Panc1 (cell line): ENCODE results near the gene CLVS2. TPM values are rescaled to one million over a fixed set of nuclear protein-coding genes. Genes with fewer than 3 reads are reported as not detected.

Experiments
- ATAC-seq: fragments of 200-7000 bp; cut with Tn5 transposase; 2 replicates; pipeline ENCODE4 v1.9.1; 2020; ENCODE audit warnings: mild to moderate bottlenecking, moderate library complexity
- BruUV-seq: library from RNA; stranded (reverse); fragments of 400-500 nt; replicated peaks from 2 replicates; lab custom pipeline; 2021; lab: Mats Ljungman, UMichigan
- CTCF ChIA-PET: fragments of 300-600 bp; sonication (Branson Sonifier 250); formaldehyde crosslinking; loops from one replicate; lab custom pipeline; 2022; ENCODE audit warnings: antibody characterized with exemption; lab: Charles Lee
- POLR2A ChIA-PET: fragments of 300-600 bp; sonication (Branson Sonifier 250); formaldehyde crosslinking; loops from one replicate; lab custom pipeline; 2022; ENCODE audit warnings: antibody characterized with exemption; lab: Charles Lee
- DNase-seq: peaks from one replicate; pipeline ENCODE4 v3.0.0-alpha.2; 2010; ENCODE audit warnings: low read depth, low spot score
- H3K27ac ChIP-seq: 2 replicates; pipeline ENCODE4 v1.5.1; 2011; ENCODE audit warnings: mild to moderate bottlenecking, low read length, inconsistent platforms
- H3K27me3 ChIP-seq: fragments of 200-500 bp; sonication (Bioruptor generic); 2 replicates; pipeline ENCODE4 v1.6.0; 2014; ENCODE audit warnings: low read length, inconsistent platforms; ENCODE audit not compliant: control insufficient read depth, insufficient read depth
- H3K36me3 ChIP-seq: fragments of 200-500 bp; sonication (Bioruptor generic); 2 replicates; pipeline ENCODE4 v1.5.1; 2014; ENCODE audit warnings: inconsistent platforms, mild to moderate bottlenecking, low read length, moderate library complexity; ENCODE audit not compliant: control insufficient read depth, insufficient read depth
- H3K4me1 ChIP-seq: 2 replicates; pipeline ENCODE4 v1.5.1; 2011; ENCODE audit warnings: inconsistent platforms, mild to moderate bottlenecking, low read length, moderate library complexity; ENCODE audit not compliant: control insufficient read depth, insufficient read depth
- H3K4me3 ChIP-seq, 2 experiments: 2 replicates each; pipeline ENCODE4 v1.5.1; 2011 to 2012; ENCODE audit warnings: low read depth in 2 of 2, low read length in 2 of 2, mild to moderate bottlenecking in 2 of 2, inconsistent platforms in 1 of 2, moderate library complexity in 1 of 2
- H3K9me3 ChIP-seq: fragments of 200-500 bp; sonication (Bioruptor generic); 2 replicates; pipeline ENCODE4 v1.5.1; 2014; ENCODE audit warnings: low read depth, mild to moderate bottlenecking, inconsistent platforms, low read length, moderate library complexity; ENCODE audit not compliant: control insufficient read depth, insufficient read depth
- POLR2AphosphoS5 ChIP-seq: IDR thresholded peaks from 2 replicates; pipeline ENCODE4 v1.6.1; 2012; ENCODE audit warnings: mild to moderate bottlenecking, low read depth, low read length, moderate library complexity
- SIN3A ChIP-seq: IDR thresholded peaks from 2 replicates; pipeline ENCODE4 v1.6.1; 2012; ENCODE audit warnings: low read depth, mild to moderate bottlenecking, low read length, moderate library complexity, borderline replicate concordance; ENCODE audit not compliant: insufficient read depth
- TCF7L2 ChIP-seq: IDR thresholded peaks from 2 replicates; pipeline ENCODE4 v1.6.1; 2011; ENCODE audit warnings: mild to moderate bottlenecking, low read depth, low read length, inconsistent platforms
- in situ Hi-C: cut with HindIII; loops from 2 replicates; pipeline ENCODE4 v1.10.0; 2016; ENCODE audit warnings: low sequenced_read_pairs, low pct_unique_long_range_greater_than_20kb
- intact Hi-C: fragments of 100-400 bp; cut with micrococcal nuclease; formaldehyde crosslinking; loops from one replicate; pipeline ENCODE4 v1.10.0; 2022; ENCODE audit not compliant: unreplicated experiment
- total RNA-seq: library from RNA; stranded (reverse); gene quantifications from one replicate; pipeline ENCODE4 v1.2.1, GENCODE V29; 2021; ENCODE audit not compliant: unreplicated experiment
- TF ChIP-seq, protein P1 (sequence below), 2 experiments: IDR thresholded peaks; 2 replicates each; pipeline ENCODE4 v1.6.1; 2011 to 2012; ENCODE audit warnings: low read depth in 2 of 2, control low read depth in 1 of 2, low read length in 1 of 2, mild to moderate bottlenecking in 1 of 2, moderate library complexity in 1 of 2; ENCODE audit not compliant: insufficient read depth in 1 of 2
- TF ChIP-seq, protein P2 (sequence below): fragments of 450-650 bp; IDR thresholded peaks from 2 replicates; pipeline ENCODE4 v1.5.1; 2017; ENCODE audit warnings: mild to moderate bottlenecking

The CLVS2 gene
- total RNA-seq, 1 experiment from 2014 or later: 1.1 TPM

DNA sequence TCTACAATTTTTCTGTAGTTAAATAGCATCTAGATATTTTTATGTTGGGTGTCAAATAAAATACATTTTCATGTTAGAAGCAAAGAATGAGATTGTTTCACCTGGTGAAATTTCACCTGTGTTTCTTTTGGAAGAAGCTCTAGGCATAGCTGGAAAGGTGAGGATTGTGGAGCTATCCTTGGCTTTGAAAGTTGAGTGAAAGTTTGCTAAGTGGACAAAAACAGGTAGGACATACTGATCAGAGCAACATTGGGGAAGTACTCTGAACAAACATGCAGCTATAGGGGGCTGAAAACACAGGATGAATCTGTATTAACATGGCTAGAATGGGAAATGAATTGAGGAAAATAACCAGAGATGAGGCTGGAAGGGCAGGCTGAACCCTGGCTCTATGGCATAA, 18.8 kb downstream of the CLVS2 start:
- Histone ChIP-seq H3K36me3 (no peaks in the 10 kb centered on the region), H3K4me3 (no peak overlapping the region), H3K9me3 (no peaks in the 10 kb centered on the region), H3K27me3 (no peaks in the 10 kb centered on the region), H3K4me1 (no peaks in the 10 kb centered on the region), H3K27ac (no peak overlapping the region)
- no peak for ATAC-seq
- in situ Hi-C loops: no loop called here
- CTCF ChIA-PET: no interaction called here
- TF ChIP-seq TCF7L2 (no peak), POLR2AphosphoS5 (no peak), SIN3A (no peak)
- TF ChIP-seq, protein P1, sequence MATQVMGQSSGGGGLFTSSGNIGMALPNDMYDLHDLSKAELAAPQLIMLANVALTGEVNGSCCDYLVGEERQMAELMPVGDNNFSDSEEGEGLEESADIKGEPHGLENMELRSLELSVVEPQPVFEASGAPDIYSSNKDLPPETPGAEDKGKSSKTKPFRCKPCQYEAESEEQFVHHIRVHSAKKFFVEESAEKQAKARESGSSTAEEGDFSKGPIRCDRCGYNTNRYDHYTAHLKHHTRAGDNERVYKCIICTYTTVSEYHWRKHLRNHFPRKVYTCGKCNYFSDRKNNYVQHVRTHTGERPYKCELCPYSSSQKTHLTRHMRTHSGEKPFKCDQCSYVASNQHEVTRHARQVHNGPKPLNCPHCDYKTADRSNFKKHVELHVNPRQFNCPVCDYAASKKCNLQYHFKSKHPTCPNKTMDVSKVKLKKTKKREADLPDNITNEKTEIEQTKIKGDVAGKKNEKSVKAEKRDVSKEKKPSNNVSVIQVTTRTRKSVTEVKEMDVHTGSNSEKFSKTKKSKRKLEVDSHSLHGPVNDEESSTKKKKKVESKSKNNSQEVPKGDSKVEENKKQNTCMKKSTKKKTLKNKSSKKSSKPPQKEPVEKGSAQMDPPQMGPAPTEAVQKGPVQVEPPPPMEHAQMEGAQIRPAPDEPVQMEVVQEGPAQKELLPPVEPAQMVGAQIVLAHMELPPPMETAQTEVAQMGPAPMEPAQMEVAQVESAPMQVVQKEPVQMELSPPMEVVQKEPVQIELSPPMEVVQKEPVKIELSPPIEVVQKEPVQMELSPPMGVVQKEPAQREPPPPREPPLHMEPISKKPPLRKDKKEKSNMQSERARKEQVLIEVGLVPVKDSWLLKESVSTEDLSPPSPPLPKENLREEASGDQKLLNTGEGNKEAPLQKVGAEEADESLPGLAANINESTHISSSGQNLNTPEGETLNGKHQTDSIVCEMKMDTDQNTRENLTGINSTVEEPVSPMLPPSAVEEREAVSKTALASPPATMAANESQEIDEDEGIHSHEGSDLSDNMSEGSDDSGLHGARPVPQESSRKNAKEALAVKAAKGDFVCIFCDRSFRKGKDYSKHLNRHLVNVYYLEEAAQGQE (IDR thresholded peaks at IDR 0.05; ENCODE audit: insufficient read depth in 1 of 2, low read depth in 2 of 2, low read length in 1 of 2): no peak
- TF ChIP-seq, protein P2, sequence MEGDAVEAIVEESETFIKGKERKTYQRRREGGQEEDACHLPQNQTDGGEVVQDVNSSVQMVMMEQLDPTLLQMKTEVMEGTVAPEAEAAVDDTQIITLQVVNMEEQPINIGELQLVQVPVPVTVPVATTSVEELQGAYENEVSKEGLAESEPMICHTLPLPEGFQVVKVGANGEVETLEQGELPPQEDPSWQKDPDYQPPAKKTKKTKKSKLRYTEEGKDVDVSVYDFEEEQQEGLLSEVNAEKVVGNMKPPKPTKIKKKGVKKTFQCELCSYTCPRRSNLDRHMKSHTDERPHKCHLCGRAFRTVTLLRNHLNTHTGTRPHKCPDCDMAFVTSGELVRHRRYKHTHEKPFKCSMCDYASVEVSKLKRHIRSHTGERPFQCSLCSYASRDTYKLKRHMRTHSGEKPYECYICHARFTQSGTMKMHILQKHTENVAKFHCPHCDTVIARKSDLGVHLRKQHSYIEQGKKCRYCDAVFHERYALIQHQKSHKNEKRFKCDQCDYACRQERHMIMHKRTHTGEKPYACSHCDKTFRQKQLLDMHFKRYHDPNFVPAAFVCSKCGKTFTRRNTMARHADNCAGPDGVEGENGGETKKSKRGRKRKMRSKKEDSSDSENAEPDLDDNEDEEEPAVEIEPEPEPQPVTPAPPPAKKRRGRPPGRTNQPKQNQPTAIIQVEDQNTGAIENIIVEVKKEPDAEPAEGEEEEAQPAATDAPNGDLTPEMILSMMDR: no peak
- intact Hi-C loops: no loop called here
- DNase-seq: no peak
- POLR2A ChIA-PET: no interaction called here
- BruUV-seq: no TSS peak

DNA sequence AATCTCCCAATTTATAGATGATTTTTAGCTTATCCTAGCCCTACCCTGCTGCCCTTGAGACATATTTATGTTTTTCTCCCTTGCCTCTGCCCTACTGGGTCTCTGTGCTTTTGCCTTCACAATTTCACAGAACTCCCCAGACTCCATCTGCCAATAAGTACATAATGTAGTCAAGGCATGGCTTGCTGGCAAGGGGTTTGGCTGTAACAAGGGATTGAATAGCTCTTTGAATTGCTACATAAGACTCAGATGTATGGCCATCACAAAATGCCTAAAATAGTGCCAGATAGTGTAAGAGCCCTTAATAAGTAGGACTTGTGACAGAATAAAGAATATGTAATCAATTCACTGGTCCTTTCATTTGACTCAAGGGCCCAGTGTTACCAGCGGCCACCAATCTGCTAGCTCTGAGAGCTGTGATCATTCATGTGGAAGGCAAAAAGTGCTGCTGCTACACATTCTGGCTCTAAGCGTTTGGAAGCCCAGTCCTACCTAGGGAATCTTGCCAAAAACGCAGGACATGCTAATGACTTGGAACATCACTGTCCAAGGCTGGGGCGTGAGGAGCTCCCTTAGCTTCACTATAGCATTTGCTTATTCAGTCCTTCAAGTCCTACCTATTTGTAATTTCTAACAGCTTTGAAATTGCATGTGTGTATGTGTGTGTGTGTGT, 20.5 kb downstream of the CLVS2 start:
- H3K27ac ChIP-seq: no peak overlapping the region
- ATAC-seq (no peak), DNase-seq (no peak)
- CTCF ChIA-PET: interaction anchor here (0.8 kb wide), 1 partner anchor 699 kb away, joined by 4 read pairs; no protein-coding TSS in a partner anchor
- TF ChIP-seq TCF7L2: no peak
- TF ChIP-seq, protein P2: no peak
- TF ChIP-seq POLR2AphosphoS5: no peak
- no peak for TF ChIP-seq SIN3A
- TF ChIP-seq, protein P1 (IDR thresholded peaks at IDR 0.05; ENCODE audit: insufficient read depth in 1 of 2, low read depth in 2 of 2, low read length in 1 of 2): no peak
- H3K4me1 ChIP-seq: no peaks in the 10 kb centered on the region
- in situ Hi-C loops (no loop called here), intact Hi-C loops (no loop called here)
- no peak overlapping the region for H3K4me3 ChIP-seq
- no peaks in the 10 kb centered on the region for H3K36me3 ChIP-seq
- POLR2A ChIA-PET: no interaction called here
- BruUV-seq: no TSS peak
- H3K9me3 ChIP-seq: no peaks in the 10 kb centered on the region
- H3K27me3 ChIP-seq: no peaks in the 10 kb centered on the region
